ENCODE results near the gene GOLGA6L9. TPM values are rescaled to one million over a fixed set of nuclear protein-coding genes. Genes with fewer than 3 reads are reported as not detected.
"Not testable (repeated sequence)": the region's sequence is repeated elsewhere in the genome, so short reads cannot be mapped to it uniquely, and the experiment has no call there.

The GOLGA6L9 gene
- total RNA-seq, 1 donor from 2014 or later = 0.99 TPM

GRCh38 chr15:82398785-82399184, 30.8 kb upstream of the GOLGA6L9 start:
- Histone ChIP-seq H3K4me3 (no peak overlapping the region), H3K4me1 (no peaks in the 10 kb centered on the region), H3K9me3 (replicated peaks) (peaks cover 8% of the 10 kb centered on the region), H3K27ac (replicated peaks) (no peak overlapping the region), H3K36me3 (no peaks in the 10 kb centered on the region), H3K27me3 (ENCODE audit: low read depth) (no peaks in the 10 kb centered on the region)
- DNase-seq = no peak
- TF ChIP-seq, protein P1, sequence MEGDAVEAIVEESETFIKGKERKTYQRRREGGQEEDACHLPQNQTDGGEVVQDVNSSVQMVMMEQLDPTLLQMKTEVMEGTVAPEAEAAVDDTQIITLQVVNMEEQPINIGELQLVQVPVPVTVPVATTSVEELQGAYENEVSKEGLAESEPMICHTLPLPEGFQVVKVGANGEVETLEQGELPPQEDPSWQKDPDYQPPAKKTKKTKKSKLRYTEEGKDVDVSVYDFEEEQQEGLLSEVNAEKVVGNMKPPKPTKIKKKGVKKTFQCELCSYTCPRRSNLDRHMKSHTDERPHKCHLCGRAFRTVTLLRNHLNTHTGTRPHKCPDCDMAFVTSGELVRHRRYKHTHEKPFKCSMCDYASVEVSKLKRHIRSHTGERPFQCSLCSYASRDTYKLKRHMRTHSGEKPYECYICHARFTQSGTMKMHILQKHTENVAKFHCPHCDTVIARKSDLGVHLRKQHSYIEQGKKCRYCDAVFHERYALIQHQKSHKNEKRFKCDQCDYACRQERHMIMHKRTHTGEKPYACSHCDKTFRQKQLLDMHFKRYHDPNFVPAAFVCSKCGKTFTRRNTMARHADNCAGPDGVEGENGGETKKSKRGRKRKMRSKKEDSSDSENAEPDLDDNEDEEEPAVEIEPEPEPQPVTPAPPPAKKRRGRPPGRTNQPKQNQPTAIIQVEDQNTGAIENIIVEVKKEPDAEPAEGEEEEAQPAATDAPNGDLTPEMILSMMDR (IDR thresholded peaks at IDR 0.05; ENCODE audit: borderline replicate concordance) = no peak
- intact Hi-C loops (cut with micrococcal nuclease) = no loop called here

GRCh38 chr15:82399366-82400103, 30.1 kb upstream of the GOLGA6L9 start:
- H3K4me3 ChIP-seq; H3K36me3 ChIP-seq; H3K4me1 ChIP-seq; H3K27me3 ChIP-seq (ENCODE audit: low read depth); H3K27ac ChIP-seq (replicated peaks); DNase-seq; H3K9me3 ChIP-seq (replicated peaks); intact Hi-C loops (cut with micrococcal nuclease): not testable (repeated sequence)

DNA sequence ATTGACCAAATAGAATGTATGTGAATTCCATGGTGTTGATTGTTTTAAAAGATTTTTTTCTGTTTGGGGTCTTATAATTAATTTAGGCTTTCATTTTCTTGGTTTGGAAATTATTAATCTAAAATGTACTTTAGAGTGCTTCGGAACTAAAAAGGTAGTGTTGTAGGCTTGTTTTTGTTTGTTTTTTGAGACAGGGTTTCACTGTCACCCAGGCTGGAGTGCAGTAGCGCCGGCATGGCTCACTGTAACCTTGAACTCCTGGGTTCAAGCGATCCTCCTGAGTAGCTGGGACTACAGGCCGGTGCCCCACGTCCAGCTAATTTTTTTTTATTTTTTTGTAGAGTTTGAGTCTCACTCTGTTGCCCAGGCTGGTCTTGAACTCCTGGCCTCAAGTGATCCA, 27.7 kb upstream of the GOLGA6L9 start:
- H3K27me3 ChIP-seq (ENCODE audit: low read depth); intact Hi-C loops (cut with micrococcal nuclease); H3K9me3 ChIP-seq (replicated peaks); H3K27ac ChIP-seq (replicated peaks); H3K4me1 ChIP-seq; H3K36me3 ChIP-seq; DNase-seq; H3K4me3 ChIP-seq: not testable (repeated sequence)

DNA sequence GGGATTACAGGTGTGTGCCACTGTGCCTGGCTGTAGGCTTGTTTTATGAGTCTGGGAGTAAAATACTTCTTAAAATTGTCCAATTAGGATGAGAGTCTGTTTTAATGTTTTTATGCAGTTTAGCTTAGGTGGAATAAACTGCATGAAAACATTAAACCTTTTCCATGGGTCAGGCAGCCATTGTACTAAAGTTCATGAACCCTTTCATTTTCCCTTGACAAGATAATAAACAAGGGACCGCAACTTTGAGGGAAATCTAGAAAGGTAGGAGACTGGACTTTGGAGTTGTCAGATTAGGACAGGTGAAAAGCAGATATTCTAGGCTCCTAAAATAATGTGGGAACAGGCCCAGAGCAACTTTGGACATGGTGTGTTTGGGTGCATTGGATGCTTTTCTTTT, 27.3 kb upstream of the GOLGA6L9 start:
- H3K27me3 ChIP-seq (ENCODE audit: low read depth); DNase-seq; H3K27ac ChIP-seq (replicated peaks); intact Hi-C loops (cut with micrococcal nuclease); H3K4me1 ChIP-seq; H3K36me3 ChIP-seq; H3K4me3 ChIP-seq; H3K9me3 ChIP-seq (replicated peaks): not testable (repeated sequence)

DNA sequence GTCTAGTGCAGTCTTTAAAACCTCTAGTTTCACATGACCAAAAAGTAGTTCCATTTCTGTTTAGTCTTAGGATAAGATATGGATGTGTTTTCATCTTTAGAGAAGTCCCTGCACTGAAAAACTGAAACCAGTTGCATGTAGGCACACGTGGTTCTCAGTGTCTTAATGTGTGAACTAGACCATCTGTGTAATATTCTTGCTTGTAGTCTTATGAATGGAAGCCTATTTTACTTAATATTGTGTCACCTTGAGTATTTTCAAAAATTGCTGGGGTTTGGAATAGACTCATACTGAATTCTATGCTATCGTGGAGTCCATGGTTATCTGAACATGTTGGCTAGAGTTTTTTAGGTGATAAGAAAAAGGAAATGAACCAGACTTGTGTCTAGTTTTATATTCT, 23.4 kb upstream of the GOLGA6L9 start:
- H3K27me3 ChIP-seq (ENCODE audit: low read depth); H3K4me3 ChIP-seq; intact Hi-C loops (cut with micrococcal nuclease); H3K27ac ChIP-seq (replicated peaks); H3K4me1 ChIP-seq; H3K9me3 ChIP-seq (replicated peaks); DNase-seq; H3K36me3 ChIP-seq: not testable (repeated sequence)

DNA sequence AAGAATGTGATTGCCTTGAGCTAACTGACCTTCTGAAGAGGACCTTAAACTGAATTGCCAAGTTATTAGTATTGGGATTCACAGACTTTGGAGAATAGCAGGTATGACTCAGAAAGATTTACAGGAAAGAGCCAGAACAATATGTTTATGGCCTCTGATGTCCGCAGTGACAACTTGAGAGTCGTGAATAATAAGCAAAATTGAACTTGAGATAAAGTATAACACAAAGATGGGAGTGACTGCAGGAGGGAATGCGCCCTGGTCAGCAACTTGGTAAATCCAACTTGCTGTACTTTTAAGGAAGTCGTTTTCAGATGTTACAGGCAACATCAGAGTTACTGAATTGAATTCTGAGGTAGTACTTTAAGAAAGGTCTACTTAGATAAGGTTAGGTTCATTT, 19.3 kb upstream of the GOLGA6L9 start:
- H3K9me3 ChIP-seq (replicated peaks); H3K27me3 ChIP-seq (ENCODE audit: low read depth); H3K27ac ChIP-seq (replicated peaks); DNase-seq; intact Hi-C loops (cut with micrococcal nuclease); H3K36me3 ChIP-seq; H3K4me3 ChIP-seq; H3K4me1 ChIP-seq: not testable (repeated sequence)

DNA sequence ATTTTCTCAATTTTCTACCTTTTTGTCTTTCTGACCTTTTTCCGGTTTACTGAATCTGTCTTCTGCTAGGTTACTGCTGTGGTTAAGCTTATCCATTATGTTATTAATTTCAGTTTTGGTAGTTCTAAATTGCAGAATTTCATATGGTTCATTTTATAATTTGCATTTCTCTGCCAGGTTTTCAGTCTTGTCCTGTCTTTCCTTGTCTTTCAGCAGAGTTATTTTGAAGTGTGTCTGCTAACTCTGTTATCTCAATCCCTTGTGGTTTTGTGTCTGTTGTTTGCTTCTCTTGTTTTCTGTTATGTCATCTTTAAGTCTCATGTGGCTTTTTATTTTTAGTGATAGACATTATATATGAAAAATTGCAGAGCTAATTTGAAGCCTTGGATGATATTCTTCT, 18.0 kb upstream of the GOLGA6L9 start:
- H3K4me1 ChIP-seq; H3K9me3 ChIP-seq (replicated peaks); intact Hi-C loops (cut with micrococcal nuclease); DNase-seq; H3K4me3 ChIP-seq; H3K27ac ChIP-seq (replicated peaks); H3K36me3 ChIP-seq; H3K27me3 ChIP-seq (ENCODE audit: low read depth): not testable (repeated sequence)

DNA sequence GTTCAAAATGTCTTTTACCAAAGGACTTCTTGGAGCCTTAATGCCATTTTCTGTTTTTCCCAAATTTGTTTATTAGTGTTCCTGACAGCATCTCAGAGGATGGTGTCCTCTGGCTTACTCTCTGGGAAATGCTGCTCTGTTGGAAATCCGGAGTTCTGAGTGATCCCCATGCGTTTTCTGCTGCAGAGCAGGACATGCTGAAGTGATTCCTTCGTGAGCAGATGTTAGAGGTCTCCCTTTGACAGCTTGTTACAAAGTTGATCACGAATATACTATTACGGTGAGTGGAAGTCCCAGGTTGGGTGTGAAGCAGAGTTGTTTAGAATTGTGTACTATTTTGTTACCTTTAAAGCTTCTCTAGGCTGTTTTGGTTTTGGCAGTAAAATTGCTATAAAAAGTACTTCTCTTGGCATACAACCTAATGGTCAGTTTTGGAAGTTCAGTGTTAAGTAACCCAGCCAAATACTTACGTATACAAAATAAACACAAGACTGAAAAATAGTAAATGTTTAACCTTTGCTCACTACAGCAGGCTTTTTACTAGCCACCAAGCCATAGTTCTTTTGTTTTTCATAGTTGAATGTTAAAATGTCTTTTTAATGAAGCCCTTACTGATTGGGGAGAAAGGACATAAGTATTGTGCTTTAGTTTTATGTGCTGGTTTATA, 15.0 kb upstream of the GOLGA6L9 start:
- H3K9me3 ChIP-seq (replicated peaks); H3K36me3 ChIP-seq; H3K4me1 ChIP-seq; H3K27ac ChIP-seq (replicated peaks); H3K4me3 ChIP-seq; intact Hi-C loops (cut with micrococcal nuclease); H3K27me3 ChIP-seq (ENCODE audit: low read depth); DNase-seq: not testable (repeated sequence)

DNA sequence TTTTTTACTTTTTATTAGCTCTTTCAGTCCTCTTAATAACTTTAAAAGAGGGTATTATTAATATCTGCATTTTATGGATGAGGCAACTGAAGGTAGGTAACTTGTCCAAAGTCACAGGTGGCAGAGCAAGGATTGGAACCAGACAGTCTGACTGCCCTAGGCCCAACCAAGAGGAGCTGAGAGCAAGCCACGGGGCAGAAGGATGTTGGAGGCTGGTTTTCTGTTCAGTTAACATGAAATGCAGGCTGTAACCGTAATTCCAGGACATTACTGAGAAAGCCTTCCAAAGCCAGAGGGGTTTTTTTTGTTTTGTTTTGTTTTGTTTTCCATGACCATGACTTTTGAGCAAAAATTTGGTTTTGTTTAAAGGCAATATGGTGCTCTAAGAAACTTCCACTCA, 9.1 kb upstream of the GOLGA6L9 start:
- H3K27ac ChIP-seq (replicated peaks); intact Hi-C loops (cut with micrococcal nuclease); H3K9me3 ChIP-seq (replicated peaks): not testable (repeated sequence)

GRCh38 chr15:82420966-82421365, 8.7 kb upstream of the GOLGA6L9 start:
- H3K4me1 ChIP-seq; H3K4me3 ChIP-seq; intact Hi-C loops (cut with micrococcal nuclease); H3K36me3 ChIP-seq; DNase-seq; H3K27ac ChIP-seq (replicated peaks); H3K9me3 ChIP-seq (replicated peaks); H3K27me3 ChIP-seq (ENCODE audit: low read depth): not testable (repeated sequence)

More for the DNA sequence above, 9.1 kb upstream of the GOLGA6L9 start:
- H3K4me1 ChIP-seq; H3K36me3 ChIP-seq; DNase-seq; H3K27me3 ChIP-seq (ENCODE audit: low read depth); H3K4me3 ChIP-seq: not testable (repeated sequence)

DNA sequence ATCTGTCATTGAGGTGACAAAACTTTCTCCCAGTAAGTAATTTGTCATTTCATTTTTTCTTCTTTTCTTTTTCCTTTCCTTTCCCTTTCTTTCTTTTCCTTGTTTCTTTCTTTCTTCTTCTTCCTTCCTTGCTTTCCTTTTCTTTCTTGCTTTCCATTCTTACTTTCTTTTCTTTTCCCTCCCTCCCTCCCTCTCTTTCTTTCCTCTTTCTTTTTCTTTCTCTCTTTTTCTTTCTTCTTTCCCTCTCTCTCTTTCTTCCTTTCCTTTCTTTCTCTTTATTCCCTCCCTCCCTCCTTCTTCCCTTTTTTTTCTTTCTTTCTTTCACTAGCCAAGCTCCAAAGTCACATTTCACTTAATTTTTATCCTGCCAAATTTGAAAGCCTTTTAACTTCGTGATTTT, 2.5 kb upstream of the GOLGA6L9 start:
- H3K4me3 ChIP-seq; DNase-seq; intact Hi-C loops (cut with micrococcal nuclease): not testable (repeated sequence)

More for the DNA sequence above, 2.5 kb upstream of the GOLGA6L9 start:
- H3K36me3 ChIP-seq; H3K4me1 ChIP-seq; H3K27ac ChIP-seq (replicated peaks); H3K27me3 ChIP-seq (ENCODE audit: low read depth); H3K9me3 ChIP-seq (replicated peaks): not testable (repeated sequence)
